Kidney epithelial cell (primary cell): ENCODE data around the gene SVBP. TPM values are rescaled to one million over a fixed set of nuclear protein-coding genes. Genes with fewer than 3 reads are reported as not detected.

Experiments
- DNase-seq: peaks from one replicate; pipeline ENCODE4 v3.0.0-alpha.2; 2010; ENCODE audit warnings: low read depth
- H3K27me3 ChIP-seq: 2 replicates; pipeline ENCODE4 v1.6.0; 2011; ENCODE audit warnings: low read length; ENCODE audit not compliant: control insufficient read depth, insufficient read depth
- H3K36me3 ChIP-seq: 2 replicates; pipeline ENCODE4 v1.5.1; 2011; ENCODE audit warnings: low read length; ENCODE audit not compliant: control insufficient read depth, insufficient read depth
- H3K4me3 ChIP-seq: 2 replicates; pipeline ENCODE4 v1.5.1; 2011; ENCODE audit warnings: low read depth, mild to moderate bottlenecking, control low read depth, low read length
- CTCF ChIP-seq: IDR thresholded peaks from 2 replicates; pipeline ENCODE4 v1.5.1; 2011; ENCODE audit warnings: mild to moderate bottlenecking, moderate library complexity, low read length, control low read depth, inconsistent platforms; ENCODE audit not compliant: insufficient read depth, poor library complexity, severe bottlenecking
- total RNA-seq: library from RNA; depleted of rRNA; stranded (reverse); fragments of >200 nt; gene quantifications from 2 replicates; pipeline ENCODE4 v1.2.3, GENCODE V29; 2015

SVBP gene
- total RNA-seq, 1 donor from 2014 or later: 39.7 TPM

DNA sequence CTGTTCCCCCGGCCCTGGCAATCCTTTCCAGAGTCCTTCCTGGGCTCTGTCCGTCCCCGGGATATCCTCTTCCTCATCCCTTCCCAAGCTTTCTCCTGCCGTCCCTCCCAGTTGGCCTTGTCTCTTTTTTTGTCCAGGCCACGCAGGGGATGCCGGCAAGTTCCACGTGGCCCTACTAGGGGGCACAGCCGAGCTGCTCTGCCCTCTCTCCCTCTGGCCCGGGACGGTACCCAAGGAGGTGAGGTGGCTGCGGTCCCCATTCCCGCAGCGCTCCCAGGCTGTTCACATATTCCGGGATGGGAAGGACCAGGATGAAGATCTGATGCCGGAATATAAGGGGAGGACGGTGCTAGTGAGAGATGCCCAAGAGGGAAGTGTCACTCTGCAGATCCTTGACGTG is 13.4 kb upstream of the SVBP start:
- DNase-seq: no peak
- TF ChIP-seq CTCF: no peak
- no peaks in the 10 kb centered on the region for H3K27me3 ChIP-seq
- H3K36me3 ChIP-seq: no peaks in the 10 kb centered on the region
- H3K4me3 ChIP-seq: no peak overlapping the region

GRCh38 chr1:42825036-42825851 is 8.0 kb upstream of the SVBP start:
- Histone ChIP-seq H3K4me3 (no peak overlapping the region), H3K36me3 (no peaks in the 10 kb centered on the region), H3K27me3 (no peaks in the 10 kb centered on the region)
- TF ChIP-seq CTCF: no peak
- DNase-seq: no peak

DNA sequence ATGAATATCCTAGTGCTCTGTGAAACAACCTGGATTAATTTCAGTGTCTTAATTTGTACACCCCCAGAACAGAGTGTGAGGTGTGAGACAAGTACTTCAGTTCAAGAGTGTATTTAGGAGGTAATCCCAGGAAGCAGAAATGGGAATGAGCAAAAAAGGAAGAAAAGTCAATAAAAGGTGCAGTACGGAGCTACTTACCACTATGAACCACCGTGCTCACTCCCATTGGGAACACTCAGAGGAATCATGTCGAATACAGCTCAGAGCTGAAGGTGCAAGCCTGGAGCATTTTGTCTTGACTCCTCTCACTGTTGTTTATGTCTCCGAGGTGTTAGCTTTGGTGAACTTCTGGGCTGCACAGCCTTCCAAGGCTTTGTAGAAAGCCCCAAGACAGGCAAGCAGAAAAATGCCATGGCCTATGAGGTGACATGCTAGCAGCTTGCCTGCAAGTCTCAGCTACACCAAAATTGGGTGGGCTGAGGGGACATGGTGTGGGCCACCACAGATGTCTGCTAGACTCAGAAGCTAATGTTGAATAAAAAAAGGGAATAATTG is 7.4 kb upstream of the SVBP start:
- Histone ChIP-seq H3K27me3 (no peaks in the 10 kb centered on the region), H3K4me3 (no peak overlapping the region), H3K36me3 (no peaks in the 10 kb centered on the region)
- no peak for TF ChIP-seq CTCF
- no peak for DNase-seq

DNA sequence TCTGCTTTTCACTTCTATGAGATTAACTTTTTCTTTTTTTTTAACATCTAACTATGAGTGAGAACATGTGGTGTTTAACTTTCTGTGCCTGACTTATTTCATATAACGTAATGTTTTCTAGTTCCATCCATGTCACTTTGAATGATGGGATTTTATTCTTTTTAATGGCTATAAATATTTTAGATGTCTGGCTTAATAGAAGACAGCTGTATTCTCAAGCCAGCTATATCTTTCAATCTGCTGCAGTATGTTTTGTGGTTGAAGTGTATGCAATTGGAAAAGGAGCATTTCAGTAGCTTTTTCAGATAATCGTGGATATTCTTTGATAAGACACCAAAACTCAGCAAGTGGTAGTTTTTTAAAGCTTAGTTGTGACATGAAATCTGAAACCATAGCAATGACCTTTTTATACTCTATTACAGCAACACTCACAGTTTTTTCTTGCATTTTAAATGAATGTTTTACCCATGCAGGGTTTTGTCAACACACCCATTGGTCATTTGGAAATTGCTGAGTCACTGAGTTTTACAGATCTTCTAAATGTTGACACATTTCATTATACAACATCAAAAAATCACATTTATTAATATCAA is 5.7 kb upstream of the SVBP start:
- no peaks in the 10 kb centered on the region for H3K36me3 ChIP-seq
- no peaks in the 10 kb centered on the region for H3K27me3 ChIP-seq
- TF ChIP-seq CTCF: no peak
- no peak for DNase-seq
- H3K4me3 ChIP-seq: no peak overlapping the region

DNA sequence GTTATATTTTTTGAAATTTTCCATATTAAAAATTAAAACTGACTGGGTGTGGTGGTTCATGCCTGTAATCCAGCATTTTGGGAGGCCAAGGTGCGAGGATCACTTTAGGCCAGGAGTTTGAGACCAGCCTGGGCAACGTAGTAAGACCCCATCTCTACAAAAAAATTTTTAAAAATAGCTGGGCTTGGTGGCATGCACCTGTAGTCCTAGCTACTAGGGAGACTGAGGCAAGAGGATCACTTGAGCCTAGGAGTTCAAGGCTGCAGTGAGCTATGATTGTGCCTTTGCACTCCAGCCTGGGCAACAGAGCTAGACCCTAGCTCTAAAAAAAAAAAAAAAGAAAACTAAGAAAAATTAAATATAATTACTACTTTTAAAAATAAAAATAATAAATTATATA is 4.5 kb upstream of the SVBP start:
- no peak for DNase-seq
- no peak for TF ChIP-seq CTCF
- Histone ChIP-seq H3K4me3 (no peak overlapping the region), H3K36me3 (no peaks in the 10 kb centered on the region), H3K27me3 (no peaks in the 10 kb centered on the region)

GRCh38 chr1:42820813-42821212 is 3.6 kb upstream of the SVBP start:
- Histone ChIP-seq H3K4me3 (no peak overlapping the region), H3K27me3 (no peaks in the 10 kb centered on the region), H3K36me3 (no peaks in the 10 kb centered on the region)
- no peak for DNase-seq
- no peak for TF ChIP-seq CTCF
